Activated naive CD8-positive, alpha-beta T cell (primary cell): ENCODE results near the gene NECAP2.
A peak's percentile ranks its signal among the peaks of the same experiment; 100 is the strongest.
"Not testable (repeated sequence)": the region's sequence is repeated elsewhere in the genome, so short reads cannot be mapped to it uniquely, and the experiment has no call there.

Source experiments
- H3K27ac Mint-ChIP-seq: one replicate; pipeline ENCODE4 v1.8.0; 2021; ENCODE audit warnings: mixed read lengths
- H3K27me3 Mint-ChIP-seq: one replicate; pipeline ENCODE4 v1.8.0; 2021; ENCODE audit warnings: mixed read lengths
- H3K36me3 Mint-ChIP-seq: one replicate; pipeline ENCODE4 v1.8.0; 2021; ENCODE audit warnings: mixed read lengths
- H3K4me1 Mint-ChIP-seq: one replicate; pipeline ENCODE4 v1.8.0; 2021; ENCODE audit warnings: low read depth, mixed read lengths
- H3K4me3 Mint-ChIP-seq: one replicate; pipeline ENCODE4 v1.8.0; 2021; ENCODE audit warnings: mild to moderate bottlenecking, mixed read lengths
- H3K9me3 Mint-ChIP-seq: one replicate; pipeline ENCODE4 v1.8.0; 2021; ENCODE audit warnings: low read depth, mixed read lengths

NECAP2 gene

DNA sequence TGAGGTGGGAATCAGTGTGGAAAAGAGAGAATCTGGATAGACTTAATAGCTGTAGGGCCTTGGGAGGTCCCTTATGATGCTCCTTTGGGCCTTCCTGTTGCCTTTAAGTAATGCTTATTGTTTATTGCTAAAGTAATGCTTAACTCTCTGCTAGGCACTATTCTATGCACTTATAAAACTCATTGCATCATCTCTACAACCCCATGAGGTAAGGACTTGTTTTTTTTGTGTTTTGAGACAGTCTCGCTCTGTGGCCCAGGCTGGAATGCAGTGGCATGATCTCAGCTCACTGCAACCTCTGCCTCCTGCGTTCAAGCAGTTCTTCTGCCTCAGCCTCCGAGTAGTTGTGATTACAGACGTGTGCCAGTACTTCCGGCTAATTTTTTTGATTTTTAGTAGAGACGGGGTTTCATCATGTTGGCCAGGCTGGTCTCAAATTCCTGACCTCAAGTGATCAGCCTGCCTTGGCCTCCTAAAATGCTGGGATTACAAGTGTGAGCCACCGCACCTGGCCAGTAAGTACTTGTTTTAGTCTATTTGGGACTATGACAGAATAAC, 22.3 kb downstream of the NECAP2 start:
- Mint-ChIP-seq H3K27me3 (no peaks in the 10 kb centered on the region), H3K9me3 (no peaks in the 10 kb centered on the region), H3K4me1 (peaks cover 7% of the 10 kb centered on the region), H3K27ac (peak overlapping the region; percentile 50), H3K36me3 (peaks cover 7% of the 10 kb centered on the region), H3K4me3 (no peak overlapping the region)

DNA sequence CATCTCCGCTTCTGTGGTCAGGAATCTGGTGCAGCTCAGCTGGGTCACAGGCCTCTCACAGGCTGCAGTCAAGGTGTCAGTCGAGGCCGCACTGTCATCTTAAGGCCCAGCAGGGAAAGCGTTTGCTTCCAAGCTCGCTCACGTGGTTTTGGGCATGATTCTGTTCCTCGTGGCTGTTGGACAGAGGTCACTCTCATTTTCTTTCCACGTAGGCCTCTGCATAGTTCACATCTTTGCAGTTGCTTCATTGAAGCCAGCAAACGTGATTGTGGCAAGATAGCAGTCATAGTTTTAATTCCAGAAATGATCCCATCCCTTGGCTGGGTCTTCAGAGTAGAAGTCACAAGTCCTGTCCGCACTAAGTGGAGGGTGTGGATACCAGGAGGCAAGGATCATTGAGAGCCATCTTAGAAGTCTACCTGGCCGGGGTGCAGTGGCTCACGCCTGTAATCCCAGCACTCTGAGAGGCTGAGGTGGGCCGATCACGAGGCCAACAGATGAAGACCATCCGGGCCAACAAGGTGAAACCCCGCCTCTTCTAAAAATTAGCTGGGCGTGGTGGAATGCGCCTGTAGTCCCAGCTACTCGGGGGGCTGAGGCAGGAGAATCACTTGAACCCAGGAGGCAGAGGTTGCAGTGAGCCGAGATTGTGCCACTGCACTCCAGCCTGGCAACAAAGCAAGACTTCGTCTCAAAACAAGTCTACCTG, 24.5 kb downstream of the NECAP2 start:
- Mint-ChIP-seq H3K4me1 (peaks cover 7% of the 10 kb centered on the region), H3K36me3 (peaks cover 7% of the 10 kb centered on the region), H3K4me3 (no peak overlapping the region), H3K27ac (peak overlapping the region; percentile 28), H3K9me3 (no peaks in the 10 kb centered on the region), H3K27me3 (no peaks in the 10 kb centered on the region)

DNA sequence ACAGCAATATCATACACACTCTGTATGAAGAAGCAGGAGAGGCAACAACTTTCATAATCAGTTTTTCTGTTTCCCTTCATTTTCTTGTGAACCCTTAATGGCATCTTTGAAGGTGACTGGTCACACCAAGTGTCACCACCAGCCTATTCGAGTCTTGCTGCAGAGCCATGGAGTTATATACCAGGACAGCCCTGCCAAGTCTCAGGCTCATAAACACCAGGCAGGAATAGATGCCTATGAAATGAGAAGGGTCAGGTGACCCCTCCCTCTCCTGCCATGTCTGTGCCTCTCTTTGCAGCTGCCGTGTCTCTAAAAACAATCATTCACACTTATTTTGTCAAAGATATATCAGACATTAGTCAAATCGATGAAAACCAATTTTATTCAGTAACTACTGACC, 28.0 kb downstream of the NECAP2 start:
- H3K27ac Mint-ChIP-seq, result no peak overlapping the region
- H3K4me1 Mint-ChIP-seq, result peaks cover 2% of the 10 kb centered on the region
- peaks cover 7% of the 10 kb centered on the region for H3K36me3 Mint-ChIP-seq
- no peaks in the 10 kb centered on the region for H3K9me3 Mint-ChIP-seq
- H3K27me3 Mint-ChIP-seq, result no peaks in the 10 kb centered on the region
- no peak overlapping the region for H3K4me3 Mint-ChIP-seq

DNA sequence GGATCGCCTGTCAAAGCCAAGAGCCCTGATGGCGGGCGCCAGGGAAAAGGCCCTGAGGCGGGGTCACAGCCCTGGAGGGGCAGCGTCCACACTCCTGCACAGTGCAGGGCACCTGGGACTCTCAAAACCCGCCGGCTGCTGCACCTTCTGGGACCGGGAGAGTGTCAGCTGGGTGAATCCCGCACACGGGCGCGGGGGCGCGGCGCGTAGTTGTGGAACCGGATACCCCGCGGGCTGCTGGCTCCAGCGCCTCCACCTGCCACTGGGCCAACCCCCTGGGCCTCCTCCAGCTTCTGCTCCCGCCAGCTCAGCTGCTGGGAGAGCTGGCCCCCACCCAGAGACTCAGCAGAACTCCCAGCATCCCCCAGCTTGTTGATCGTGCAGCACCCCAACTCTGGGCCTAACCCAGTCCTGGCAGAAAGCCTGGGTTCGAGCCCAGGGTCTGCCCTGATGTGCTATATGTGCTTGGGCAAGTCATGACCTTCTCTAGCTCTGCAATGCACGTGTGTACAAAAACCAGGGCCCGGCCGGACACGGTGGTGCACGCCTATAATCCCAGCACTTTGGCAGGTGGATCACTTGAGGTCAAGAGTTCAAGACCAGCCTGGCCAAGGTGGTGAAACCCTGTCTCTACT, 33.8 kb downstream of the NECAP2 start:
- Mint-ChIP-seq H3K27me3 (no peaks in the 10 kb centered on the region), H3K4me1 (peaks cover 4% of the 10 kb centered on the region), H3K9me3 (no peaks in the 10 kb centered on the region), H3K36me3 (peaks cover 10% of the 10 kb centered on the region), H3K4me3 (no peak overlapping the region), H3K27ac (no peak overlapping the region)

DNA sequence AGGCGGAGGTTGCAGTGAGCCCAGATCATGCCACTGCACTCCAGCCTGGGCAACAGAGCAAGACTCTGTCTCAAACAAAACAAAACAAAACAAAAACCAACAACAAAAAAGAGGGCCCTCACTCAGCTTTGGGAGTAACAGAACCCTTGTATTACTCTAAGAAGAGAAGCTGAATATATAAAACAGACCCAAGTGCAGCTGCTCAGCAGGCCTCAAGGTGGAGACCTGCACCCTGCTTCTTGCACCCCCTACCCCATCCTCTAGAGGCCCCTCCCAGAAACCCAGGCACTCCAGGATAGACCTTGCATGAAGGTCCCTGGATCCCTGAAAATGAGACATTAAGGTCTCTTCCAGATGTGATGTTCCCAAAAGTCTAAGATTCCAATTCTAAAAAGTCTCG, 34.4 kb downstream of the NECAP2 start:
- not testable (repeated sequence) for H3K4me3 Mint-ChIP-seq

DNA sequence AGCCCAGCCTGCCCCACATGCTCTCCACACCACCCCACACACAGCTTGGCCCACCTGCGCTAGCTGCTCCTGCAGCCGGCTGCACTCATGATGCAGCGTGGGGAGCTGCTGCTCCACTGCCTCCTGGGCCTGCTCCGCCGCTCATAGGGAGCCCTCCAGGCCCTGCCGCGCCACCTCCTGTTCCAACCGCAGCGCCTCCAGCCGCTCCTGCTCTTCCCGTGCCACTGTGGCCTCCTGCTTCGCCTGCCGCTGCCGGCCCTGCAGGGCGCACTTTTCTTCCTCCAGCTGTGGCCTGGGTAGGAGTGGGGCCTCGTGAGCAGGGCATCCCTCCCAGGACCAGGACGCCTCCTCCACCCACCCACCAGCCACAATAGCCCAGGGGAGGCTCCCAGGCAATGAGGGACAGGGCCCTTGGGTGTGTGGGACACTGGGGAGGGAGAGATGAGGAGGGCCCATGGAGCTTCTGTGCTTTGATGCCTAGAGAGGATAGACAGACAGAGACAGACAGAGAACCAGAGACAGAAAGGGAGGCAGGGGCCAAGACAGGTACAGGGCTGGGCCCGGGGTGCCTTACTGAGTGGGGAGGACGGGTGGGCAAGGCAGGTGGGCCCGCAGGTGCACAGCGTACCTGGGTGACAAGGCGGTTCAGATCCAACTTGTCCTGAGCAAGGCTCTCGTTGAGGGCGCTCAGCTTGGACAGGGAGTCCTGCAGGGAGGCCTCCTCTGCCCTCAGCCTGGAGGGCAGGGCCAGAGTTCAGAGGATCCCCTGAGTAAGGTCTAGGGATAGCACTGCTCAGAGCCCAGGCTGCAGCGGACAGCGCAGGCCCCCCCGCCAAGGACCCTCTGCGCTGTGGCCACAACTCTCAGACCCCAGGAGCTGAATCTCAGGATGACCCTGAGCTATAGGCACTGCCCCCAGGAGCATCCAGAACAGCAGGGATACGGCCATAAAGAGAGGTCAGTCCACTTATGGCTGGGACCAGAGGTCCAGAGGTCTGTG, 35.5 kb downstream of the NECAP2 start:
- H3K9me3 Mint-ChIP-seq, H3K4me3 Mint-ChIP-seq, H3K27me3 Mint-ChIP-seq, H3K27ac Mint-ChIP-seq, H3K36me3 Mint-ChIP-seq, H3K4me1 Mint-ChIP-seq: not testable (repeated sequence)

More for the DNA sequence above, 34.4 kb downstream of the NECAP2 start:
- H3K9me3 Mint-ChIP-seq, H3K27me3 Mint-ChIP-seq, H3K27ac Mint-ChIP-seq, H3K36me3 Mint-ChIP-seq, H3K4me1 Mint-ChIP-seq: not testable (repeated sequence)

DNA sequence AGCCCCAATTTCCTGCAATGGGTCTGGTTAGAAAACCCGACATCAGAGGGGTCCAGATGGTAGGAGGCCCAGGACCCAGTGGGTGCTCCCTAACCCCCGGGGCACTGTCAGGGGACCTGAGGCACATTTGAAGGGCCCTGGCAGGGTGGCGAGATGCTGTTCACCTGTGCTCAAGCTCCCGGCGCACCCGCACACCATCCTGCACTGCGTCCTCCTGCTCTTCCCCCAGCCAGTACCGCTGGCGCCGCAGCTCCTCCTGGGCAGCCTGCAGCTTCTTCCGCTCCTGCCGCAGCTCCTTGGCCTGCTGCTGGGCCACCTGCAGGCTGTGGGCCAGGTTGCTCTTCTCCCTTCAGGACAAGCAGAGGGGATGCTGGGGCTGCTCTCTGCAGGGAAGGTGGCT, 37.6 kb downstream of the NECAP2 start:
- no peaks in the 10 kb centered on the region for H3K27me3 Mint-ChIP-seq
- H3K27ac Mint-ChIP-seq, result no peak overlapping the region
- peaks cover 9% of the 10 kb centered on the region for H3K36me3 Mint-ChIP-seq
- H3K4me1 Mint-ChIP-seq, result peaks cover 4% of the 10 kb centered on the region
- H3K9me3 Mint-ChIP-seq, result no peaks in the 10 kb centered on the region
- no peak overlapping the region for H3K4me3 Mint-ChIP-seq

DNA sequence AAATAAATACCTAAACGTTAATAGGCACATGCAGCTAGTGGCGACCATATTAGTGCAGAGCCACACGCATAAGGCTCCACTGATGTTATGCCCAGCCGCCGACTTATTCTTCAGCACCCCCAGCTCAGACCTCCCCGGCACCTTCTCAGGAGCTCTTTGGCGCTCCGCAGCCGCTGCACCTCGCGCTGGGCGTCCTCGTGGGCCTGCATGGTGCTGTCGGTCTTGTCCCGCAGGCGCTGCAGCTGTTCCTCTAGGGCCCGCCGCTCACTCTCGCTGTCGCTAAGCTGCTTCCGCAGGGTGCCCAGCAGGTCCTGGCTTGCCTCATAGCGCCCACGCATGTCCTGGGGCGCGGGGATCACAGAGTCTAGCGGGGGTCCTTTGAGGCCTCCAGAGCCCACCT, 42.6 kb downstream of the NECAP2 start:
- not testable (repeated sequence) for H3K9me3 Mint-ChIP-seq, H3K4me1 Mint-ChIP-seq, H3K4me3 Mint-ChIP-seq, H3K27ac Mint-ChIP-seq, H3K36me3 Mint-ChIP-seq, H3K27me3 Mint-ChIP-seq

DNA sequence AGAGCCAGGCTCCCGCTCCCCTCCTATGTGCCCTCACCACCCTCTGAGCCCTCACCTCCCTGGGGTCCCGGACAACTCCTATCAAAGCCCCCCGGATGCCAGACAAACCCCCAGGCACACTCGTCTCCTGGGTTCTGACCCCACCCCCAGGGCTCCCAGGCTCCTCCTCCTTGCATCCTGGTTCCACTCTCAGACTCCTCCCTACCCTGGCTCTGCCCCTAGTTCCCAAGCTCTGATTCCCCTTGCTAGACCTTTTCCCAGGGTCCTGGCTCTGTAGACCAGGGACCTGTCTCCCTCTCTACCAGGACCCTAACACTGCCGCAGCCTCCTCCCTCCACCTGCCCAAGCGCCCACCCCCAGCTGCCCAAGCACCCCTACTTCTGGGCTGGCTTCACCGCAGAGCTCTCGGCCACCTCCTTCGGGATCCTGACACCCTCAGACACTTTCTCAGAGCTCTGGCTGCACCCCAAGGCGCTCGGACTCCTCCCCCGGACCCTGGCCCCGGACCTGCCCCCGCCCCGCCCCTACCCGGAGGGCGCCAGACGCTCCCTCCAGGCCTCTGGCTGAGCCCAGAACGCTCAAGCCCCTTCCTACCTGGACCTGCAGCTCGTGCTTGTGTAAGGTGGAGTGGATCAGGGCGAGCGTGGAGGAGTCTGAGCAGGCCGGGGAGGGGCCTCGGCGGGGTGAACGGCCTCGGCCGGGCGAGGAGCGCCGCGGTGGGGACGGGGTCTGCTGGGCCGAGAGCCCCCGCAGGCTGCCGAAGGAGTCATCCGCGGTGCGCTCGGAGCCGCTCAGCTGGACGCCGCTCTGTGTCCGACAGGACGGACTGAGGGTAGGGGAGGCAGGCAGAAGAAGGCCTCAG, 43.3 kb downstream of the NECAP2 start:
- H3K4me3 Mint-ChIP-seq, H3K27ac Mint-ChIP-seq, H3K9me3 Mint-ChIP-seq, H3K4me1 Mint-ChIP-seq, H3K36me3 Mint-ChIP-seq, H3K27me3 Mint-ChIP-seq: not testable (repeated sequence)

DNA sequence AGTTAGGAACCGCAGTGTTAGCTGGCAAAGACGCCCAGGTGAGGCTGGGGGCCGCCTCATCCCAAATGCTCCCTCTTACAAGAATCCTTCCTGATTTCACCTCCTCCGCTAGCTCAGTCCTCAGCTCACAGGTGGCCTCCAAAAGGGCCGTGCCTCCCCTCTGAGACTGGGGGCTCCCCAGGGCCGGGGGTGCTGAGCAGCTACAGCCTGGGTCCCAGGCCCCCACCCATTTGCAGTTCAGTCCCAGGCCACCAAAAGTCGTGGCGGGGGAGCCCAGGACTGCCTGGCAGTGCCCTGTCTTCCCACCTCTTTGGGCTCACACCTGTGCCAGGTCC, 43.9 kb downstream of the NECAP2 start:
- Mint-ChIP-seq H3K36me3 (peaks cover 2% of the 10 kb centered on the region), H3K27ac (no peak overlapping the region), H3K27me3 (no peaks in the 10 kb centered on the region), H3K4me3 (no peak overlapping the region), H3K4me1 (no peaks in the 10 kb centered on the region), H3K9me3 (no peaks in the 10 kb centered on the region)

DNA sequence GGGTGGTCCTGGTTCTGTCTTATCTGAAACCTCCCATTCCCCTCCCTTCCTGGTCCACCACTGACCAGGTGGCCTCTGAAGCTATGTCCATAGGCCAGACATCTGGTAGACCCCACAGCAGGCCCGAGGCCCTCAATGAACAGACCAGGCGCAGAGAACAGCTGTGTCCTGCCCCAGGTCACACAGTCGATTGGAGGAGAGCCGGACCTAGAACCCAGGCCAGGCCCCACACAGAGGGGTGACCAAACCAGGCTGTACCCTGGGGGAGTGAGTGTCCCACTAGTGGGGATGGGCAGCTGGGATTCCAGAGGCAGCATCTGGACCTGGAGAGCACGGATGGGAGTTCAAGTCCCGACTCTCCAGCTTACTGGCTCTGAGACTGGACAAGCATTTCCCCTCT, 44.4 kb downstream of the NECAP2 start:
- Mint-ChIP-seq H3K4me1 (no peaks in the 10 kb centered on the region), H3K36me3 (peaks cover 2% of the 10 kb centered on the region), H3K4me3 (no peak overlapping the region)

DNA sequence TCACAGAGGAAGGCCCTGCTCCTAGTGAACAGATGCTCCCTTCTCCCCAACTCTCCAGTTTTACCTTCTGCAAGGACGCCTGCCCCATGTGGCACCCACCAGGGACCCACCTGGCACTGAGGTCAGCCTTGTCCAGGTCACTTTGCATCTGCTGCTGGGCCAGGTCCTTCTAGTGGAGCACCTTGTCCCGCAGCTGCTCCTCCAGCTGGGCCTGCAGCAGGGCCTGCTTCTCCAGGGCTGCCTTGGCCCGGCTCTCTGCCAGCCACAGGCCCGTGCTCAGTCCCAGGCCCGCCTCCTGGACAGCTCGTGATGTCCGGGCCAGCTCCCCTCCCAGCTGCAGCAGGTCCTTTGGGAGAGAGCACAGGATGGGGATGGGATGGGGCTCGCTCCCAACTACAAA, 45.8 kb downstream of the NECAP2 start:
- not testable (repeated sequence) for H3K27ac Mint-ChIP-seq, H3K4me3 Mint-ChIP-seq, H3K4me1 Mint-ChIP-seq, H3K27me3 Mint-ChIP-seq, H3K36me3 Mint-ChIP-seq, H3K9me3 Mint-ChIP-seq

More for the DNA sequence above, 44.4 kb downstream of the NECAP2 start:
- H3K27me3 Mint-ChIP-seq, result no peaks in the 10 kb centered on the region
- H3K27ac Mint-ChIP-seq, result no peak overlapping the region
- no peaks in the 10 kb centered on the region for H3K9me3 Mint-ChIP-seq

DNA sequence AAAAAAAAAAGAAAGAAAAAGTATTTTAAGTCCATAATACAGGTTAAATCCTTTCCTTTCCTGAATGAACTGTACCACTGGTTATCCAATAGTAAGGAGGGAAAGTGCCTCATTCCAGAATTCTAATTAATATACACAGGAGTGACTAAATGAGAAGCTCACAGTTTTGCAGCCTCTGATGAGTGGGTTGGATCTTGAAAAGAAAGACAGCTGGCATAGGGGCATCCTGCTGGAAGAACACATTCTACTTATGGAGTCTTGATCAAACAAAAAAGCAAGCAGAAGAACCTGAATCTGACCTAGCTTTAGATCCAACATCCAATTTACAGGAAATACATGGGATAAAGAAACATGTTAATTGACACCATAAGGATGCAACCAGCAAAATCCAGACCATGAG, 46.5 kb downstream of the NECAP2 start:
- H3K4me1 Mint-ChIP-seq, H3K4me3 Mint-ChIP-seq, H3K27me3 Mint-ChIP-seq, H3K9me3 Mint-ChIP-seq, H3K27ac Mint-ChIP-seq, H3K36me3 Mint-ChIP-seq: not testable (repeated sequence)

DNA sequence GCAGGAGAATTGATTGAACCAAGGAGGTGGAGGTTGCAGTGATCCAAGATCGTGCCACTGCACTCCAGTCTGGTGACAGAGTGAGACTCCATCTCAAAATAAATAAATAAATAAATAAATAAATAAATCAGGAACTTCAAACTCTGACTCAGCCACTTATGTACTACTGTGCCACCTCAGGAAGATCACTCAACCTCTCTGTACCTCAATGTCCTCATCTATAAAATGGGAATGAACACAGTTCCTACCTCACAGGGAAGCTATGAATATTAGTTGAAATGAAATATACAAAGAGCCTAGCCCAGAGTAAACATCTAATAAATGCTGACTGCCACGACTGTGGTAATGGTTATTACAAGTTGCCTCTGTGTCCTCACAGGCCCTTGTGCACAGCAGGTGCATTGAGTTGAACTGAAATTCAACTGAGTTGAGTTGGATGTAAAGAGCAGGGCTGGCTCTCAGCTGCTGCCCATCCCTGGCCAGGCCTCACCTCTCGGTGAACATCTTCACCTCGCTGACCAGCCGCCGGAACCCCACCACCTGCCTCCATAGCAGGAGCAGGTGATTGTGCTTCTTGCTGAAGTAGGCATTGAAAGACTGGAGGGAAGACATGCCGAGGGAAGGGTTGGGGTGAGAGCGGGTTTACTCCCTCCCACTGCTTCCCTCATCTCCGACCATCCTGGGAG, 48.8 kb downstream of the NECAP2 start:
- H3K27ac Mint-ChIP-seq, H3K9me3 Mint-ChIP-seq, H3K27me3 Mint-ChIP-seq, H3K36me3 Mint-ChIP-seq, H3K4me3 Mint-ChIP-seq, H3K4me1 Mint-ChIP-seq: not testable (repeated sequence)
